Epithelial cell of proximal tubule (primary cell): Measurements from ENCODE around the gene GOLGA6L1. TPM values are rescaled to one million over a fixed set of nuclear protein-coding genes. Genes with fewer than 3 reads are reported as not detected.
"Not testable (repeated sequence)": the region's sequence is repeated elsewhere in the genome, so short reads cannot be mapped to it uniquely, and the experiment has no call there.

ENCODE experiments used
- DNase-seq: peaks from one replicate; pipeline ENCODE4 v3.0.0-alpha.2; 2011; ENCODE audit warnings: low read depth
- H3K4me3 ChIP-seq: 2 replicates; pipeline ENCODE4 v1.5.1; 2011; ENCODE audit warnings: low read depth, mild to moderate bottlenecking, low read length
- total RNA-seq: library from RNA; depleted of rRNA; stranded (reverse); fragments of >200 nt; gene quantifications from 2 replicates; pipeline ENCODE4 v1.2.3, GENCODE V29; 2015
- TF ChIP-seq, protein P1 (sequence below): conservative IDR thresholded peaks from 2 replicates; pipeline ENCODE4 v1.5.1; 2012; ENCODE audit warnings: low read depth, mild to moderate bottlenecking, low read length

GOLGA6L1 gene, protein sequence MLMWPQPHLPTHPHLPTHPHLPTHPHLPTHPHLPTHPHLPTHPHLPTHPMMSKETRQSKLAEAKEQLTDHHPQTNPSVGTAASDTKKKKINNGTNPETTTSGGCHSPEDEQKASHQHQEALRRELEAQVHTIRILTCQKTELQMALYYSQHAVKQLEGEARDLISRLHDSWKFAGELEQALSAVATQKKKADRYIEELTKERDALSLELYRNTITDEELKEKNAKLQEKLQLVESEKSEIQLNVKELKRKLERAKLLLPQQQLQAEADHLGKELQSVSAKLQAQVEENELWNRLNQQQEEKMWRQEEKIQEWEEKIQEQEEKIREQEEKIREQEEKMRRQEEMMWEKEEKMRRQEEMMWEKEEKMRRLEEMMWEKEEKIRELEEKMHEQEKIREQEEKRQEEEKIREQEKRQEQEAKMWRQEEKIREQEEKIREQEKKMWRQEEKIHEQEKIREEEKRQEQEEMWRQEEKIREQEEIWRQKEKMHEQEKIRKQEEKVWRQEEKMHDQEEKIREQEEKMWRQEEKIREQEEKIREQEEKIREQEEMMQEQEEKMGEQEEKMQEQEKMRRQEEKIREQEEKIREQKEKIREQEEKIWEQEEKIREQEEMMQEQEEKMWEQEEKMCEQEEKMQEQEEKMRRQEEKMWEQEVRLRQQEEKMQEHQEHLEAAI
- total RNA-seq: not detected in 2 replicates

DNA sequence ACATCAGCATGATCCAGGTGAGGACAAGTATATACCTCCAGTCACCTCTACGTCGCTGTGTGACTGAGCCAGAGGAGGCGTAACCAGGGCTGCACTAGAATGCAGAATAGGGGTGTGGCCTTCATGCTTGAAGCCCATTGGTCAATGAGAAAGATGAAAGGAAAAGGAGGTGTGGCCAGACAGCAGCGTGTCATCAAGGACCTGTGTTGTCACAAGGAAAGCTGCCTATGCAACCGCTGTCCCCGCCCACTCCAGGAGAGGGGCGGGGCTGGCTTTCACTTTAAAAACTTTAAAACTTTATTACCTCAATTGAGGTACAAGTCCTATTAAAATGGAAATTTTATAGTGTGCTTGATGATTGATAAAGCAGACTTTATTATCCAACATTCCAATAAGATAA lies at the start of gene GOLGA6L1:
TSS of gene GOLGA6L1 (minus strand) at position 101 of the 400 bp plus-strand sequence. CDS start at position 10, 91 bp downstream.
- not testable (repeated sequence) for H3K4me3 ChIP-seq, DNase-seq

DNA sequence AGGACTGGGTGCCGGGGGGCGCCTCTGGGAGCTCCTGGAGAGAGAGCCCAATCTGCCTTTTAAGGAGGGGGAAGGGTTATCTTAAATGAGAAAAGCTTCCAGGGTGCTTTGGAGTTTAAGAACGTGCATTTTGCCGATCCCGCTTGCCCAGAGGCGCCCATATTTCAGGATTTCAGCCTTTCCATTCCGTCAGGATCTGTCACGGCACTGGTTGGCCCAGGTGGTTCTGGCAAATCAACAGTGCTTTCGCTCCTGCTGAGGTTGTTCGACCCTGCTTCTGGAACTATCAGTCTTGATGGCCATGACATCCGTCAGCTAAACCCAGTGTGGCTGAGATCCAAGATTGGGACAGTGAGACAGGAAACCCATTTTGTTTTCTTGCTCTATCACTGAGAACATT lies 44.6 kb upstream of the GOLGA6L1 start:
- not testable (repeated sequence) for H3K4me3 ChIP-seq, DNase-seq

DNA sequence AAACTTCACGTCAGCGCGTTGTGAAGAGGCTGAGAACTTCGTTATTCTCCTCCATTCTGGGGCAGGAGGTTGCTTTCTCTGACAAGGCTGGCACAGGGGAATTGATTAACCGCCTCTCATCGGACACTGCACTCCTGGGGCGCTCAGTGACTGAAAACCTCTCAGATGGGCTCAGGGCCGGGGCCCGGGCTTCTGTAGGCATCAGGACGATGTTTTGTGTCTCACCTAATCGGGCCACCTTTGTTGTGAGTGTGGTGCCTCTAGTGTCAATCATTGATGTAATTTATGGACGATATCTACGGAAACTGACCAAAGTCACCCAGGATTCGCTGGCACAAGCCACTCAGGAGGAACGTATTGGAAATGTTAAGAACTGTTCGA lies 43.9 kb upstream of the GOLGA6L1 start:
- DNase-seq, H3K4me3 ChIP-seq: not testable (repeated sequence)

DNA sequence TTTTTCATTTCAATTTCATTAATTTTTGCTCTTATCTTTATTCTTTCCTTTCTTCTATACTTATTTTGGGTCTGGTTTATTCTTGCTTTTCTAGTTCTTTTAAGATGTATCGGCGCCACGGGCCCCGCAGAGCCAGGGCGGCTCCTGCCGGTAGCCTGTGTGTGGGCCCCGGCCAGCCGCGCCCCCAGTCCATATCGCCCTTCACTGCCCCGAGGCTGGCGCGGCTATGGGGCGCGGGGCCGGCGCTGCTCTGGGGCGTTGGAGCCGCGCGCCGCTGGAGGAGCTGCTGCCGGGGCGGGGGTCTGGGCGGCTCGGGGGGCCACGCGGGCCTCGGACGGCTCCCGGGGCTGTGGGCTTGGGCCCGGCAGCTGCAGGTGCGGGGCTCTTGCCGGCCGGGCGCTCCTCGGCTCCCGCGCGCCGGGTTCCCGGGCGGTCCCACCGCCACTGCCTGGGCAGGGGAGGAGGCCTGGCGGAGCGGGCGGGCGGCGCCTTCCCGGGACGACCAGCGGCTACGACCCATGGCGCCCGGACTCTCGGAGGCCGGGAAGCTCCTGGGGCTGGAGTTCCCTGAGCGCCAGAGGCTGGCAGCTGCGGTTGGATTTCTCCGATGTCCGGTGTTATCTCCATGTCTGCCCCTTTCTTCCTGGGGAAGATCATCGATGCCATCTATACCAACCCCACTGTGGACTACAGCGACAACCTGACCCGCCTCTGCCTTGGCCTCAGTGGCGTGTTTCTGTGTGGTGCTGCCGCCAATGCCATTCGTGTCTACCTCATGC lies 43.3 kb upstream of the GOLGA6L1 start:
- not testable (repeated sequence) for DNase-seq, H3K4me3 ChIP-seq

DNA sequence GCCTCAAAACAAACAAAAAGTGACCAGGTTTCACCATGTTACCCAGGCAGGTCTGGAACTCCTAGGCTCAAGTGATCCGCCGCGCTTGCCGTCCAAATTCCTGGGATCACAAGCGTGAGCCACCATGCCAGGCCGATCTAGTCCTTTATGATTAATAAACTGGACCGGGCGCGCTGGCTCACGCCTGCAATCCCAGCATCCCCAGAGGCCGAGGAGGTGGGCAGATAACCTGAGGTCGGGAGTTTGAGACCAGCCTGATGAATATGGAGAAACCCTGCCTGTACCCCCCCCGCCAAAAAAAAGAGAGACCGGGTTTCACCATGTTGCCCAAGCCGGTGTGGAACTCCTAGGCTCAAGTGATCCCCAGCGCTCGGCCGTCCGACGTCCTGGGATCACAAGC lies 40.1 kb upstream of the GOLGA6L1 start:
- not testable (repeated sequence) for DNase-seq, H3K4me3 ChIP-seq

DNA sequence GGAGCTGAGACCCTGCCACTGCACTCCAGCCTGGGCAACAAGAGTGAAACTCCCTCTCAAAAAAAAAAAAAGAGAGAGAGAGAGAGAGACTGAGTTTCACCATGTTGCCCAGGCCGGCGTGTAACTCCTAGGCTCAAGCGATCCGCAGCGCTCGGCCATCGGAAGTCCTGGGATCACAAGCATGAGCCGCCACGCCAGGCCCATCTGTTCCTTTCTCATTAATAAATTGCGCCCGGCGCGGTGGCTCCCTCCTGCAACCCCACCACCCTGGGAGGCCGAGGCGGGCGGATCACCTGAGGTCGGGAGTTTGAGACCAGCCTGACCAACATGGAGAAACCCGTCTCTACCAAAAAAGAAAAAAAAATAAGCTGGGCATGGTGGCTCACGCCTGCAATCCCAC lies 39.0 kb upstream of the GOLGA6L1 start:
- not testable (repeated sequence) for H3K4me3 ChIP-seq, DNase-seq

DNA sequence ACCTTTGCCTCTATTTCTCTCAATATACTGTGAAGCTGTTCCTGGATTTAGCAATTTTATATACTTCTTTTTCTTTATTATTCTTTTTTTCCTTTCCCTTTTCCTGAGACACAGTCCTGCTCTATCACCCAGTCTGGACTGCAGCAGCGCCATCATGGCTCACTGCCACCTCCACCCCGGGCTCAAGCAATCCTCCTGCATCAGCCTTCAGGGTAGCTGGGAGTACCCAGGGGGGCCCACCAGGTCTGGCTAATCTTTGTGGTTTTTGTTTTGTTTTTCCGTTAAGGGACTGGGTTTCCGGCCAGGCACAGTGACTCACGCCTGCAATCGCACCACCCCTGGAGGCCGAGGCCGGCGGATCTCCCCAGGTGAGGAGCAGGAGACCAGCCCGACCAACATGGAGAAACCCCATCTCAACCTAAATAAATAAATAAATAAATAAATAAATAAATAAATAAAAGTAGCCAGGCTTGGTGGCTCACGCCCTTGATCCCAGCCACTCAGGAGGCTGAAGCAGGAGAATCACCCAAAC lies 38.1 kb upstream of the GOLGA6L1 start:
- not testable (repeated sequence) for H3K4me3 ChIP-seq, DNase-seq

DNA sequence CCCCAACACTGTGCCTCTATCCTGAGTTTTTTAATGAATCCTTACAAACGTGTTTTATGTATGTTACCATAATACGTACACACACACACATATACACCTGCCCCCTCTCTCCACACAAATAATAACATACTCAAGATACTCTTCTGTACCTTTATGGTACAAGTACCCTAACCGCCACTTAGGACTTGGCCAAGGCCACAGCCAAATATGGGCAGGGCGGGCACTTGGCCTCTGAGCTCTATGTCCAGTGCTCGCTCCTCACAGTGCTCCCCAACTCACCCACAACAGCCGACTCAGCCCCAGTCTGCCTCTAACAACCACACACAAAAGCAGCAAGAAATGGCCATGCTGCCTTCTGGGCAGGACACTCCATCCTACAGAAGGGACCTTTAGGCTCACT lies 3.8 kb downstream of the GOLGA6L1 start:
- not testable (repeated sequence) for DNase-seq, H3K4me3 ChIP-seq

DNA sequence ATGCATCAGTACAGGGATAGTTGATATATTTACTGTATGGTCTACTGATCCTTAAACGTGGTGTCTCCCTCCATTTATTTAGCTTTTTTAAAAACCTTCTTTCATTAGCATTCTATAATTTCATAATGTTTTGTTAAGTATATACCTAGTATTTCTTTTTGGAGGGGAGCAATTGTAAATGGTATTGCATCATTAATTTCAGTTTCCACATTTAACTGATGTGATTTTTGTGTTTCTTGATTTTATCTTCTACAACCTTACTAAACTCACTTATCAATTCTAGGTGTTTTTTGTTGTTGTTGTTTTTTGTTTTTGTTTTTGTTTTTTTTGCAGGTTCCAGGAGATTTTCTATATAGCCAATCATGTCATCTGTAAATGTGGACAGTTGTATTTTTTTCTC lies 18.4 kb downstream of the GOLGA6L1 start:
- no peak overlapping the region for H3K4me3 ChIP-seq
- DNase-seq: no peak
- TF ChIP-seq, protein P1, sequence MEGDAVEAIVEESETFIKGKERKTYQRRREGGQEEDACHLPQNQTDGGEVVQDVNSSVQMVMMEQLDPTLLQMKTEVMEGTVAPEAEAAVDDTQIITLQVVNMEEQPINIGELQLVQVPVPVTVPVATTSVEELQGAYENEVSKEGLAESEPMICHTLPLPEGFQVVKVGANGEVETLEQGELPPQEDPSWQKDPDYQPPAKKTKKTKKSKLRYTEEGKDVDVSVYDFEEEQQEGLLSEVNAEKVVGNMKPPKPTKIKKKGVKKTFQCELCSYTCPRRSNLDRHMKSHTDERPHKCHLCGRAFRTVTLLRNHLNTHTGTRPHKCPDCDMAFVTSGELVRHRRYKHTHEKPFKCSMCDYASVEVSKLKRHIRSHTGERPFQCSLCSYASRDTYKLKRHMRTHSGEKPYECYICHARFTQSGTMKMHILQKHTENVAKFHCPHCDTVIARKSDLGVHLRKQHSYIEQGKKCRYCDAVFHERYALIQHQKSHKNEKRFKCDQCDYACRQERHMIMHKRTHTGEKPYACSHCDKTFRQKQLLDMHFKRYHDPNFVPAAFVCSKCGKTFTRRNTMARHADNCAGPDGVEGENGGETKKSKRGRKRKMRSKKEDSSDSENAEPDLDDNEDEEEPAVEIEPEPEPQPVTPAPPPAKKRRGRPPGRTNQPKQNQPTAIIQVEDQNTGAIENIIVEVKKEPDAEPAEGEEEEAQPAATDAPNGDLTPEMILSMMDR: no peak

DNA sequence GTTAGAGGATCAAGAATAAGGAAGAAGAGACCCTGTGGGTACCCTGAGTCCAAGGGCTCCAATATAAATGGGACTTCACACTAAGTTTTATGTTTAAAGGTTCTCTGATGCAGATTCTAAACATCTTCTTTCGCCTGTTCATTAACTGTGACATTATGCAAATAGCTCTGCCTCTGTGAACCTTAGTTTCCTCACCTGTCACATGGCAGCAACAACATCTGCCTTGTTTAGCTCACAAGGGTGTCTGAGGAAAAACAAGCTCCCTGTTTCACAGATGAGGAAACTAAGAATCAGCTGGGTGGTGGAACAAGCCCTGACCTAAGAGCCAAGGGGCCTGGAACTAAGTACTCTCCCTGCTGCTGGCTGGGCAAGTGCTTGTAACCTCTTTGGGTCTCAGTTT lies 40.8 kb downstream of the GOLGA6L1 start:
- no peak overlapping the region for H3K4me3 ChIP-seq
- DNase-seq: no peak
- TF ChIP-seq, protein P1: no peak

DNA sequence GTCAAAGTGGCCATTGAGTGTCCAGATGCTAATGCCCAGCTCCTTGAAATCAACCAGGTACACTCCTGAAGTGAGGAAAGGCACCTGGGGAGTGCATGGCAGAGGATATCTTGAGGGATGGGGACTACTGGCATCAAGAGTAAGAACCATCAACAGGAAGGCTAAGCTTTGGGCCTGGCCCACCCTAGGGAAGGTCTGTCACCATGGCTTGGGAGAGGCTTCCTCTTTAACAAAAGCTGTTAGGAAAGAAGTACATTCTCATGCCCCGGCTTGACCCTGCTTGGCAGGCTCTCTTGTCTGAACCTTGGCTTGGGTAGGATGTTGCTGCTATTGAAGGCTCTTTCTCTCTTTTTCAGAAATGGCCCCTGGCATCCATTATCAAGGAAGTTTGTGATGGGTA lies 53.5 kb downstream of the GOLGA6L1 start:
- no peak overlapping the region for H3K4me3 ChIP-seq
- TF ChIP-seq, protein P1: no peak
- no peak for DNase-seq

DNA sequence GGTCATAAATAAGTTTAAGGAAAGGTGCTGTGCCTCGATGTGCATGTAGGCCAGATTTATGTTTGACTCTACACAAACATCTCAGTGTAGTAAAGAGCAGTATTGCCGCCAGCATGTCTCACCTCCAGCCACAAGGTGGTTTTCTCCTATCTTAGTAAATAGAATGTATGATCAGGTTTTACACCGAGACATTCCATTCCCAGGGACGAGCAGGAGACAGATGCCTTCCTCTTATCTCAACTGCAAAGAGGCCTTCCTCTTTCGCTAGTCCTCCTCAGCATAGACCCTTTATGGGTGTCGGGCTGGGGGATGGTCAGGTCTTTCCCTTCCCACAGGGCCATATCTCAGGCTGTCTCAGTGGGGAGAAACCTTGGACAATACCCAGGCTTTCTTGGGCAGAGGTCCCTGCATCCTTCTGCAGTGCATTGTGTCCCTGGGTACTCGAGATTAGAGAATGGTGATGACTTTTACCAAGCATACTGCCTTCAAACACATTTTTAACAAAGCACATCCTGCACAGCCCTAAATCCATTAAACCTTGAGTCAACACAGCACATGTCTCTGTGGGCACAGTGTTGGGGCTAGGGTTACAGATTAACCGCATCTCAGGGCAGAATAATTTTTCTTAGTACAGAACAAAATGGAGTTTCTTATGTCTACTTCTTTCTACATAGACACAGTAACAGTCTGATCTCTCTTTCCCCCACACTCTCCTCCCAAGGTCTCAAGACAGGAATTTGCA lies 54.5 kb downstream of the GOLGA6L1 start:
- DNase-seq, H3K4me3 ChIP-seq: not testable (repeated sequence)
